Middle frontal gyrus (tissue), 1 donor: ENCODE results near the gene KLHL30.

Experiments
- DNase-seq: peaks from one replicate; pipeline ENCODE4 v3.0.0-alpha.2; 2015; ENCODE audit warnings: low spot score; ENCODE audit errors: extremely low spot score

The KLHL30 gene

DNA sequence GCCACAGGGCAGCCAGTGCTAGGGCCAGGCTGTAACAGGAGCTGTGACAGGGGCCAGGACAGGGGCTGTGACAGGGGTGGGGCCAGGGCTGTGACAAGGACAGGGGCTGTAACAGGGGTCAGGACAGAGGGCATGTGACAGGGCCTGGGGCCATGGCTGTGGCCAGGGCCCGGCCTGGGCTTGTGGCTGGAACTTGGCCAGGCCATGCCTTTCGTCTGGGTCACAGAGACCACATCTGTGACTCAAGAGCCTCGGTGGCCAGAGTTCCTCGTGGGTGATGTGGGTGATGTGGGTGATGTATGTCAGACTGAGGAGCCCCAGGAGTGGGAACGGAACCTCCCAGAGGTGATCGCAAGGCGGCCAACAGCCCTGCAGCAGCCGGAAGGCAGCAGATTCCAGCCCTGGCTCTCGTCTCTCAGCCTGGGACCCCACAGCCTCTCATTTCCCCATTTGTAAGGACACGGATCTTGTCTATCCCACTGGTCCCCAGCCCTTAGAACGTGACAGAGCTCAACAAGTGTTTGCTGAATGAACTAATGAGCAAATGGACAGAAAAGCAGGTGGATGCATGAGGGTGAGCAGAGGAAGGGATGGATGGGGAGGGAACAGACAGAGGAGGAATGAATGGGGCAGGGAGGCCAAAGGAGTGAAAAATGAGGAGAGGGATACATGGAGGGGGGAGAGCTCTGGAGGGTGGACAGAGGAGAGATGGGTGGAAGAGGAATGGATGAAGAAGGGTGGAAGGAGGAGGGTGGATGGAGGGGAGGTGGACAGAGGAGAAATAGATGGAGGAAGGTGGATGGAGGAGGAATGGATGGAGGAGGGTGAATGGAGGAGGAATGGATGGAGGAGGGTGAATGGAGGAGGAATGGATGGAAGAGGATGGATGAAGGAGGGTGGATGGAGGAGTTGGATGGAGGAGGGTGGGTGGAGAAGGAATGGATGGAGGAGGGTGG, 21.0 kb upstream of the KLHL30 start:
- DNase-seq, result no peak

- DNase-seq, result no peak
These were observed 18.6 kb upstream of the KLHL30 start for GRCh38 chr2:238119756-238120462.

DNA sequence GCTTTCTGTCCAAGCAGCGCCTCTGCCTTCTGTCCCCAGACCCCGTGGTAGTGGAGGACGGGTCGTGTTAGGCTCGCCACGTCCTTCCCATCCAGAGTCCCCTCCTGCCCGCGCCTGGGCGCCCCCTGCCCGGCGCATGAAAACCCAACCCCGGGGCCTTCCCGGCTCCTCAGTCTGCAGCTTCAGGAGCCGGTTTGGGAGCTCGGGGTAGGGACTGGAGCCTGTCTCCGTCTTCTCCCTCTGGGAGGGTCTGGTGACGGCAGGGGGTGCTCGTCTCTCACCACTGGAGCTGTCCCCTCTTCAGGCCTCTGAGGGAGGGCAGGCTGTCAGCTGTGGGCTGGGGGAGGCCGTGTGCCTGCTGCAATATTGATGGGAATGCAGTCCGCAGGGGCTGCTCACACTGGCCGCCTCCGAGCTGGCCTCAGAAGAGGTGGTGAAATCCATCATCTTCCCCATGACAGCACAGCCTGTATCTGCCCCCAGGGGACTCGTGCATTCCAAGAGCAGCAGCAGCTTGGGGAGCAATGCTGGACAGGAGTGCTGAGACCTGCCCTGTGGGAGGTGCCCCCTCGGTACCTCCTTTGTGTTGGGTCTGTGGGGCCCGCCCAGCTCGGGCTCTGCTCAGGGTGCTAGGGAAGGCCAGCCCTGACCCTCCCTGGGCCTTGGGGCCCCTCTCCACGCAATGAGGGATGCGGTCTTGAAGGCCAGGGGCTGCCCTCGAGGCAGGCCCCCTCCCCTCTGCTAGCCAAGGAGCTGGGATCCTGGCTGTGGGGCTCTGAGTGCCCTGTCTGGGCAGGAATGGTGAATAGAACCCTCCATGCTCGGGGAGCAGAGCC, 17.8 kb upstream of the KLHL30 start:
- DNase-seq, result no peak

DNA sequence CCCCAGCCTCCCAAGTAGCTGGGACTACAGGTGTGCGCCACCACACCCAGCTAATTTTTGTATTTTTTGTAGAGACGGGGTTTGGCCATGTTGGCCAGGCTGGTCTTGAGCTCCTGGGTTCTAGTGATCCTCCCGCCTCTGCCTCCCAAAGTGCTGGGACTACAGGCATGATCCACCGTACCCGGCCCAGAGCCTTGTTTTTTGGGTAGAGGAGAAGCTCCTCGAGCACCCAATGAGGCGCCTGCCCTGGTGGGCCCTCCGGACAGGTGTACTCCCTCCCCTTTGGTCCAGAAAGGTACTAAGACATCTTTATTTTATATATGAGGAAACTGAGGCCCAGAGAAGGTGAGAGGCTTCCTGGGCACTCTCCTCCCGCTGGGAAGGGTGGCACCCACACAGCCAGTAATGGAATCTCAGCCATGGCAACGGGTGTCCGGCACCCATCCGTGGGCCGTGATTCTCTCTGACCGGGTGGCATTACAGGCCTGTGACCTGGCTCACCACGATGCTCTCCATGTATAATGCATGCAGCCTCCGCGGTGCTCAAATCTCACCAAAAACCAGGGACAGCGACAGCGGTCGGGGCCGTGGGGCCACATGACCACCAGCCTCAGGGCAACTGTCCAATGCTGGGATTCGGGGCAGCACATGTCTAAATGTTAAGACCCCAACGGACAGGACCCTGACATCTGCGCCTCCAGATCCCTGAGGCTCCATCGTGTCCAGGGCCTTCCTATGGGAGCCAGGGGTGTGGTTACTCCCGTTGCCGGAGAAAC, 16.8 kb upstream of the KLHL30 start:
- DNase-seq, result no peak

GRCh38 chr2:238122287-238123217, 15.9 kb upstream of the KLHL30 start:
- DNase-seq, result no peak

GRCh38 chr2:238123218-238123971, 15.1 kb upstream of the KLHL30 start:
- no peak for DNase-seq

DNA sequence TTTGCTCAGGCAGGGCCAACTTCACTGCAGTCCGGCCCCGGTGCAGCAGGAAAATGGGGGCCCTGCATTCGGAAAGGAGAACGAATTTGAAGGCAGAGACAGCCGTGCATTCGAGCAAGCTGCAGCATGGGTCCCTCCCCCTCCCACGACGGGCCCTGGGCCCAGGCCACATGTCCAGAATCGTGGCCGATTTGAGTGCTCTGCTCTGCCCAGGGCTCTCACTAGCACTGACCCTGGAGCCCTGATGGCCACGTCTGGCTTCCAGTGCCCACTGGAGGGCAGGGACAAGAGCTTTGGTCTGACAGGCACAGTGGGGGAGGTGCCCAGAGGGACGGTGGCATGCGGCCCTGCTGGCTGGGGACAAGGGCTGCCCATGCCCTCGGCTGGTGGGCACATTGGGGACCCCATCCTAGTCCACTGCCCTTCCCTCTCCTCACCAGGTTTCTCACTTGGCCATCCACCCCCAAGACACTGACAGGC, 14.4 kb upstream of the KLHL30 start:
- no peak for DNase-seq

- DNase-seq, result no peak
These were observed 13.9 kb upstream of the KLHL30 start for GRCh38 chr2:238124488-238125126.

- no peak for DNase-seq
These were observed 13.2 kb upstream of the KLHL30 start for GRCh38 chr2:238125127-238125885.

- no peak for DNase-seq
These were observed 12.1 kb upstream of the KLHL30 start for GRCh38 chr2:238126338-238126737.

- DNase-seq, result no peak
These were observed 11.7 kb upstream of the KLHL30 start for GRCh38 chr2:238126775-238127164.

DNA sequence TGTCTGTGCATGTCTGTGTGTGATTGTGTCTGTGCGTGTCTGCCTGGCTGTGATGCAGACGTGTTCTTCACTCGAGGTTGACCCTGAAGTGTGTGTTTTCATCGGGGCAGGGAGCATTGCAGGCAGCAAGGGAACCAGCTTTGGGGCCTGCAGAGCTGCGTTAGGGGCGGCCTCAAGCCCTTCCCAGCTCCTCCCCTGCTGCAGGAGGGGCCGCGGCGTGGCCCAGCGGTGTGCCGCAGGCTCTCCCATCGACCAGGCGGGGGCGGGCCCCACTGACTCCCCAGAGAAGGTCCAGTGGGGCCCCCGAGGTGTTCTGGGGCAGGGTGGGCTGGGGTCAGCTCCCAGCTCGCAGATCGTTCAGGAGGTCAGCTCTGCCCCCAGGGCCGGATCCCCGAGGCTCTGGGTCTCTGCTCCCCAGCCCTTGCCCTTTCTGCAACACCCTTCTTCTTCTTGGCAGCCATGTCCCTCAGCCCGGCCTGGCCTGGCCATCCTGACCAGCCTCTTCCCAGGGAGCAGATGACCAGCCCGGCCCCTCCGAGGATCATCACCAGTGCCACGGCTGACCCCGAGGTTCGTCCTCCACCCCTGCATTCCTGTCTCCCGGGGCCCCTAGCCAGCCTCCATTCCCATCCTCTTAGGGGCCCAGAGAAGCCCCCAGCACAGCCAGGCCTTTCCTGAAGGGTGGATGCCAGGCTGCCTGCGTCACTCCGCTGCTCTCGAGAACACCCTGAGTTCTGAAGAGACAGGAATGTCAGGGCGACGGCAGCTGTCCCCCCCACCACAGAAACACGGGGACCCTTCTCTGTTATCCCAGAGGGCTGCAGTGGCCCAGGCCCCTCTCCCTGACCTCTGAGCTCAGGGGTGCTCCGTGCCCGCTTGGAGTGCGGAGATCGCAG, 11.1 kb upstream of the KLHL30 start:
- DNase-seq, result no peak

DNA sequence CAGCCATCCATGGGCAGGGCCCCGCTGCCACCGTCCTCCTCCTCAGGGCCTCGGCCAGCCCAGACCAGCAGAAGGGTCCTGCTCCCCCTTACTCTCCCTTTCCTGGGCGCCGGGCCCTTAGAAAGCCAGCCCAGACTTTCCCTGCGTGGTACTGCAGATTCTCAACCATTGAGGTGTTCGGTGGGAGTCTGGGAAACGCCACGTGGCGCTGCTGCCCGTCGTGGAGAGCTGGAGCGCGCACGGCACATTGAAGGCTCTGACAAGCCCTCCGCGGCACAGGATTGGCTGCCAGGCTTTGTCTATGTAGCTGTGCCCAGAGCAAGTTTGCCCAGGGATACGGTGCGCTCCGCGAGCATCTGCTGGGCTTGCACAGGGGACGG, 10.4 kb upstream of the KLHL30 start:
- no peak for DNase-seq

DNA sequence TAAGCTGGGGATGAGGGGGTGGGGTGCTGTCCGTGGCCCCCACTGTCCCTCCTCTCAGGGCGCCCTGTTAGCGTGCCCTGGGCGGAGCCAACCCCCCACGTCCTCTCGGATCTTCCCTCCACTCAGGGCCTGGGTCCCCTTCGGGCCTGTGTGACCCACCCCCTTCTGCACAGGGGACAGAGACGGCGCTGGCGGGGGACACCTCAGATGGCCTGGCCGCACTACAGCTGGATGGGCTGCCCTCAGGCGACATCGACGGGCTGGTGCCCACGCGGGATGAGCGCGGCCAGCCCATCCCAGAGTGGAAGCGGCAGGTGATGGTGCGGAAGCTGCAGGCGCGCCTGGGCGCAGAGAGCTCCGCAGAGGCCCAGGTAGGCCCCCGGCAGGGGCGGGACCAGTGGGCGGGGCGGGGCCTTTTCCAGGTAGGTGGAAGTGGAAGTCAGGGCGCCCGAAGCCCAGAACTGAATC, 9.9 kb upstream of the KLHL30 start:
- DNase-seq, result no peak

GRCh38 chr2:238129166-238130010, 9.1 kb upstream of the KLHL30 start:
- no peak for DNase-seq
